ENCODE results near the gene SLCO4C1.

The SLCO4C1 gene

DNA sequence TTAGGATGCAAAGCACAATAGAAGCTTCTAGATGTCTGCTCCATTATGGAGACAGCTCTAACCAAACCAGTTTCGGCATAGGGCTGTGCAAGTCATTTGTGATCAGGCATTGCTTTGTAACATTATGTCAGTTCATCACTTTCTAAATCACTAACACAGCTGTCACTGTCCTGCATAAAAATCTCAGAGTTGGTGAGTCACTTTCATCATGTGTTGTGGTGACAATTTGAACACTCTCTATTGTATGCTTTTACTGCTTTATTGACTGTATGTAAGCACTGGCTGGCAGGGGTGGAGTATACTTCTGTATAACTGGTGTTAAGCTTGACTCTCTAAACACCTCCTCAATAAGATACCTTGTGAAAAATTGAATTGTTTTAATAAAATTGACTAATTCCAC, 77.9 kb downstream of the SLCO4C1 start:
- no peak for DNase-seq (ENCODE audit: low read depth)
- H3K4me3 ChIP-seq (ENCODE audit: control insufficient read depth, low read depth, low read length), result no peak overlapping the region
- TF ChIP-seq, protein P1, sequence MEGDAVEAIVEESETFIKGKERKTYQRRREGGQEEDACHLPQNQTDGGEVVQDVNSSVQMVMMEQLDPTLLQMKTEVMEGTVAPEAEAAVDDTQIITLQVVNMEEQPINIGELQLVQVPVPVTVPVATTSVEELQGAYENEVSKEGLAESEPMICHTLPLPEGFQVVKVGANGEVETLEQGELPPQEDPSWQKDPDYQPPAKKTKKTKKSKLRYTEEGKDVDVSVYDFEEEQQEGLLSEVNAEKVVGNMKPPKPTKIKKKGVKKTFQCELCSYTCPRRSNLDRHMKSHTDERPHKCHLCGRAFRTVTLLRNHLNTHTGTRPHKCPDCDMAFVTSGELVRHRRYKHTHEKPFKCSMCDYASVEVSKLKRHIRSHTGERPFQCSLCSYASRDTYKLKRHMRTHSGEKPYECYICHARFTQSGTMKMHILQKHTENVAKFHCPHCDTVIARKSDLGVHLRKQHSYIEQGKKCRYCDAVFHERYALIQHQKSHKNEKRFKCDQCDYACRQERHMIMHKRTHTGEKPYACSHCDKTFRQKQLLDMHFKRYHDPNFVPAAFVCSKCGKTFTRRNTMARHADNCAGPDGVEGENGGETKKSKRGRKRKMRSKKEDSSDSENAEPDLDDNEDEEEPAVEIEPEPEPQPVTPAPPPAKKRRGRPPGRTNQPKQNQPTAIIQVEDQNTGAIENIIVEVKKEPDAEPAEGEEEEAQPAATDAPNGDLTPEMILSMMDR (conservative IDR thresholded peaks at IDR 0.05; ENCODE audit: control insufficient read depth, insufficient read depth, low read depth, low read length), result no peak

DNA sequence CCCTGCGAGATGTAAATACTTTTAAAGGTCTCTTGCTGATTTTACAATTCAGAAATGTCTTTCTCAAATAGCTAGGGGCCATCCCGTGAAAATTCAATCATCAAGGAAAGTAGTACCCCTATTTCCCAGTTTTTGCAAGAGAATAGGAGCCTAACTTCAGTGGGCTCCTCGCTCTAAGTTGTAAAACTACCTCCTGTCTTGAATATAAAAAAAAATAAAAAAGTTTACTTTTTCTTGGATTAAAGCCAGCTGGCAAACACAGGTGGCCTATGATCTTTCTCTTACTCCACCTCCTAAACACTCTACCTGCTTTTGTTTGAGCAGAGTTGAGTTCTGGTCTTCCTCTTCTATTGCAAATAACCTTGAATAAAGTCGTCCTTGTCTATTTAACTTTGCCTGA, 79.4 kb downstream of the SLCO4C1 start:
- no peak overlapping the region for H3K4me3 ChIP-seq (ENCODE audit: control insufficient read depth, low read depth, low read length)
- TF ChIP-seq, protein P1 (conservative IDR thresholded peaks at IDR 0.05; ENCODE audit: control insufficient read depth, insufficient read depth, low read depth, low read length), result no peak
- DNase-seq (ENCODE audit: low read depth), result no peak

DNA sequence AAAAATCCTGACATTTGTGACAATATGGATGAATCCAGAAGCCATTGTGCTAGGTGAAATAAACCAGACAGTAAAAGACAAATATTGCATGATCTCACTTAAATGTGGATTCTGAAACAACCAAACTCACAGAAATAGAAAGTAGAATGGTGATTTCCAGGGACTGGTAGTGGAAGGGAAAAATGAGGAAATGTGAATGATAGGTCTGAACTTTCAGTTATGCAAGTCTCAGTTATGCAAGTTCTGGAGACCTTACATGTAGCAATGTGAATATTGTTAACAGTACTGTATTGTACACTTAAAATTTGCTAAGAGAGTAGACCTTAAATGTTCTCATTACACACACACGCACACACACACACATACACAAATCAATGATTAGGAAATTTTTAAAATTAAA, 84.9 kb downstream of the SLCO4C1 start:
- DNase-seq (ENCODE audit: low read depth), result no peak
- no peak overlapping the region for H3K4me3 ChIP-seq (ENCODE audit: control insufficient read depth, low read depth, low read length)
- TF ChIP-seq, protein P1 (conservative IDR thresholded peaks at IDR 0.05; ENCODE audit: control insufficient read depth, insufficient read depth, low read depth, low read length), result no peak

DNA sequence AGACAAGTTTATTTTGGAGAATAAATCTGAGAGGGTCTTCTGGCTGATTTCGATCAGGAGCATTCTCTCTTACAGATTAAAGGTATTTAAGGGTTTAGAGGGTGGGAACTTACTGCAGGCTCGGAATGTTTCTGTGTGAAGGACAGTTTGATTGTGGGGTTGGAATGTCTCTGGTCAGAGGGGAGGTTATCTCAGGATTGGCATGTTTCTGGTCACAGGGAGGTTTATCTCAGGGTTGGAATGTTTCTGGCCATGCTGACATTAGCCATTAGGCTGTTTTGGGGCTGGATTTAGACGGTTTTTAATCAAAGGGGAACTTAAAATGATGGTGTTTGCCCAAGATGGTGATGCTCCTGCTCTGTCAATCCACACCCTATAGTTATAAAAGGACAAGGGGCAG, 95.2 kb downstream of the SLCO4C1 start:
- H3K4me3 ChIP-seq (ENCODE audit: control insufficient read depth, low read depth, low read length), result no peak overlapping the region
- no peak for DNase-seq (ENCODE audit: low read depth)
- TF ChIP-seq, protein P1 (conservative IDR thresholded peaks at IDR 0.05; ENCODE audit: control insufficient read depth, insufficient read depth, low read depth, low read length), result no peak

DNA sequence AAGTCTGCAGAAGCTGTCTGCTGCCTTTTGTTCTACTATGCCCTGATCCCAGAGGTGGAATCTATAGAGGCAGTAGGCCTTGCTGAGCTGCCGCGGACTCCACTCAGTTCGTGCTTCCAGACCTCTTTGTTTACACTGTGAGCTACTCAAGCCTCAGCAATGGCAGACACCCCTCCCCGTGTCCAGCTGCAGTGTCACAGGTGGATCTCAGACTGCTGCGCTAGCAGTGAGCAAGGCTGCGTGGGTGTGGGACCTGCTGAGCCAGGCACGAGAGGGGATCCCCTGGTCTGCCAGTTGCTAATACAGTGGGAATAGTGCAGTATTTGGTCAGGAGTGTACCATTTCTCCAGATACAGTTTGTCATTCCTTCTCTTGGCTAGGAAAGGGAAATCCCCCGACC, 99.6 kb downstream of the SLCO4C1 start:
- TF ChIP-seq, protein P1 (conservative IDR thresholded peaks at IDR 0.05; ENCODE audit: control insufficient read depth, insufficient read depth, low read depth, low read length), result no peak
- DNase-seq (ENCODE audit: low read depth), result no peak
- no peak overlapping the region for H3K4me3 ChIP-seq (ENCODE audit: control insufficient read depth, low read depth, low read length)
